HG03097 (cell line): ENCODE measurements around the gene ZNF839.

Experiments
- ATAC-seq: cut with Tn5 transposase; IDR thresholded peaks from one replicate; pipeline ENCODE4 v1.9.1; 2021; ENCODE audit not compliant: unreplicated experiment, low FRiP score

The ZNF839 gene

GRCh38 chr14:102370305-102370809 lies 50.8 kb downstream of the ZNF839 start:
- no peak for ATAC-seq

- ATAC-seq = no peak
These were observed 51.8 kb downstream of the ZNF839 start for GRCh38 chr14:102371361-102371760.

GRCh38 chr14:102373110-102373509 lies 53.6 kb downstream of the ZNF839 start:
- ATAC-seq = no peak

GRCh38 chr14:102374264-102374663 lies 54.7 kb downstream of the ZNF839 start:
- ATAC-seq = no peak

- no peak for ATAC-seq
These were observed 55.6 kb downstream of the ZNF839 start for GRCh38 chr14:102375119-102375518.

GRCh38 chr14:102377696-102378095 lies 58.1 kb downstream of the ZNF839 start:
- ATAC-seq = no peak

- no peak for ATAC-seq
These were observed 59.3 kb downstream of the ZNF839 start for GRCh38 chr14:102378830-102379229.

- ATAC-seq = no peak
These were observed 67.5 kb downstream of the ZNF839 start for GRCh38 chr14:102387086-102387485.

- no peak for ATAC-seq
These were observed 69.7 kb downstream of the ZNF839 start for GRCh38 chr14:102389246-102389645.

GRCh38 chr14:102390064-102390855 lies 70.7 kb downstream of the ZNF839 start:
- ATAC-seq = no peak
